Right lobe of liver (tissue), 4 donors: ENCODE data around the gene PLCB1.

Experiments
- POLR2A ChIP-seq: fragments of 450-650 bp; IDR thresholded peaks from one replicate; pipeline ENCODE4 v1.6.1; 2017; ENCODE audit warnings: antibody characterized with exemption, mild to moderate bottlenecking
- TF ChIP-seq, protein P1 (sequence below), 4 donors: fragments of 200-600 bp in 3 of 4; fragments of 450-650 bp in 1 of 4; IDR thresholded peaks; one replicate each; pipeline versions ENCODE4 v1.5.1 to v1.8.0; 2016 to 2022; ENCODE audit warnings: antibody characterized with exemption in 4 of 4, mild to moderate bottlenecking in 2 of 4
- donor health status: DM: no; HTN: no; CAD: no.
- donor health status: DM: no; HTN: no; CAD: no.
- donor health status: DM: no; HTN: yes; CAD: no.

DNA sequence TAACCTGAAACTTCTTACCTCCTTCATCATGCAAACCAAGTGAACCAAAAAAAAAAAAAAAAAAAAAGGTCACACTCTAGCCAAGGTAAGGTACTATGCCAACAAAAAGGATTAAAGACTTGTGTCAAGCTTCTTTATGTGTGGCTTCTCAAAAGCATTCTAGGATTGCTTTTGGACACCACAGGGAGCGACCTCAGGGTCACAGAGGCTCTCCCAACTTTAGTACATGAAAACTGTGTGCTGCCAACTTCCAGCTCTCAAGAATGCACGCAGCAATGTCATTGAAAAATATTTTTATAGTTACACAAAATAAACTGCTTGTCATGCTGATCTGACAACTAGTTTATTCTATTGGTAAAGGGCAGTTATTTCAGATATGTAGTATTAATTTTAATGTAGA is 243.8 kb downstream of the PLCB1 start:
- TF ChIP-seq, protein P1, sequence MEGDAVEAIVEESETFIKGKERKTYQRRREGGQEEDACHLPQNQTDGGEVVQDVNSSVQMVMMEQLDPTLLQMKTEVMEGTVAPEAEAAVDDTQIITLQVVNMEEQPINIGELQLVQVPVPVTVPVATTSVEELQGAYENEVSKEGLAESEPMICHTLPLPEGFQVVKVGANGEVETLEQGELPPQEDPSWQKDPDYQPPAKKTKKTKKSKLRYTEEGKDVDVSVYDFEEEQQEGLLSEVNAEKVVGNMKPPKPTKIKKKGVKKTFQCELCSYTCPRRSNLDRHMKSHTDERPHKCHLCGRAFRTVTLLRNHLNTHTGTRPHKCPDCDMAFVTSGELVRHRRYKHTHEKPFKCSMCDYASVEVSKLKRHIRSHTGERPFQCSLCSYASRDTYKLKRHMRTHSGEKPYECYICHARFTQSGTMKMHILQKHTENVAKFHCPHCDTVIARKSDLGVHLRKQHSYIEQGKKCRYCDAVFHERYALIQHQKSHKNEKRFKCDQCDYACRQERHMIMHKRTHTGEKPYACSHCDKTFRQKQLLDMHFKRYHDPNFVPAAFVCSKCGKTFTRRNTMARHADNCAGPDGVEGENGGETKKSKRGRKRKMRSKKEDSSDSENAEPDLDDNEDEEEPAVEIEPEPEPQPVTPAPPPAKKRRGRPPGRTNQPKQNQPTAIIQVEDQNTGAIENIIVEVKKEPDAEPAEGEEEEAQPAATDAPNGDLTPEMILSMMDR (IDR thresholded peaks at IDR 0.05) = no peak
- TF ChIP-seq POLR2A = no peak
